Brain microvascular endothelial cell (primary cell): Measurements from ENCODE around the gene RTL5.

Experiments used
- DNase-seq: peaks from one replicate; pipeline ENCODE4 v3.0.0-alpha.2; 2020
- H3K27ac ChIP-seq: fragments of 250-450 bp; sonication (Bioruptor Pico); 2 replicates; pipeline ENCODE4 v1.5.1; 2020; ENCODE audit warnings: mild to moderate bottlenecking, moderate library complexity
- H3K27me3 ChIP-seq: fragments of 250-450 bp; sonication (Bioruptor Pico); replicated peaks from 2 replicates; pipeline ENCODE4 v1.5.1; 2020; ENCODE audit warnings: mild to moderate bottlenecking
- H3K36me3 ChIP-seq: fragments of 250-450 bp; sonication (Bioruptor Pico); replicated peaks from 2 replicates; pipeline ENCODE4 v1.5.1; 2020; ENCODE audit warnings: mild to moderate bottlenecking
- H3K4me3 ChIP-seq: 2 replicates; pipeline ENCODE4 v1.5.1; 2011; ENCODE audit warnings: low read depth, mild to moderate bottlenecking, control low read depth, low read length, moderate library complexity
- CTCF ChIP-seq: IDR thresholded peaks from 2 replicates; pipeline ENCODE4 v1.5.1; 2011; ENCODE audit warnings: low read depth, mild to moderate bottlenecking, moderate library complexity, low read length, control low read depth, inconsistent platforms; ENCODE audit errors: missing control alignments
- in situ Hi-C: cut with HindIII; loops from 2 replicates; pipeline ENCODE4 v1.10.0; 2017; ENCODE audit warnings: low sequenced_read_pairs, low pct_ligation_motif_present

The RTL5 gene

DNA sequence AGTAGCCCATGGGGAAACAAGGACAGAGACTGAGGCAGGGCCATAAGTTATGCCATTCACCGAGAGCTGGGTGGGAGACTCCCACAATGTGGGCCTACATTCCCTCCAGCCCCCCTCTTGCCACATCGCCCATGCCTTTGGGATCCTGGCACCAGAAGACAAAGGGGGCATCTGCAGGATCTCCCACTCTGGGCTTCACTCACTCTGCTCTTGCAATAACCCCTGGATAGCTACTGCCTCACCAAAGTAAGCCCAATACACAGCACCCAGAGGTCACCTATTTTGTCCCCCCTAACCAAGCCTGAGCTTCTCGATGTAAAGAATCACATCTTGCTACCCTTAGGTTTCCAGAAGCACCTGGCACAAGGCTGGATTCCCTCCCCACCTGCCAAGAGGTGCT is 741 bp upstream of the RTL5 start:
- H3K4me3 ChIP-seq: peak overlapping the region; percentile 35
- in situ Hi-C loops: no loop called here
- no peaks in the 10 kb centered on the region for H3K27me3 ChIP-seq
- H3K36me3 ChIP-seq: no peaks in the 10 kb centered on the region
- no peak for DNase-seq
- no peak overlapping the region for H3K27ac ChIP-seq
- no peak for TF ChIP-seq CTCF

DNA sequence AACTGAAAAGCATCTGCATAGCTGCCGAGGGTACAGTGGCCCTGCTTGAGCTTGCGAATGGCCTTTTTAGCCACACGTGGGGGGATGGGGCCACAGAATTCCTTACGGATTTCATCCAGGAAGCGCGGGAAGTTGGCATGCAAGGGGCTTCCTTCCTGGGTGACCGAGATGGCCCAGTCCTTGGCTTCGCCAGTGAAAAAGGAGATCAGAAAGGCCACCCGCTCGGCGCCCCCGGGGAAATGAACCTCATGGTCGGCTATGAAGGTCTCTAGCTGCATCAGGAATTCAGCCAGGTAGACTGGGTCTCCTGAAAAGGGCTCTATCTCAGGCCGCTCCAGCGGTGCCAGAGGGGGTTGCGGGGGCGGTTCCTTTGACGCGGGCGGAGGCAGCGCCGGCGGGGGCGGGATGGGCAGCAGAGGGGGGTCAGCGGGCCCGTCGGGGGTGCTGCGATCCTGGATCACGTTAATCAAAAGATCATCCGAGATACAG is 909 bp downstream of the RTL5 start:
- no peaks in the 10 kb centered on the region for H3K27me3 ChIP-seq
- in situ Hi-C loops: no loop called here
- no peak for TF ChIP-seq CTCF
- no peak overlapping the region for H3K27ac ChIP-seq
- no peak for DNase-seq
- no peaks in the 10 kb centered on the region for H3K36me3 ChIP-seq
- H3K4me3 ChIP-seq: peak overlapping the region; percentile 55

GRCh38 chrX:72130156-72130761 is 1.5 kb downstream of the RTL5 start:
- in situ Hi-C loops: no loop called here

GRCh38 chrX:72129661-72130060 is 2.1 kb downstream of the RTL5 start:
- Histone ChIP-seq H3K36me3 (no peaks in the 10 kb centered on the region), H3K4me3 (no peak overlapping the region), H3K27ac (no peak overlapping the region), H3K27me3 (no peaks in the 10 kb centered on the region)
- no peak for DNase-seq
- TF ChIP-seq CTCF: no peak
- in situ Hi-C loops: loop anchor here (10.0 kb wide), 1 partner anchor 115 kb away; no protein-coding TSS in a partner anchor

More at GRCh38 chrX:72130156-72130761, 1.5 kb downstream of the RTL5 start:
- no peaks in the 10 kb centered on the region for H3K27me3 ChIP-seq
- H3K36me3 ChIP-seq: no peaks in the 10 kb centered on the region
- no peak for DNase-seq
- no peak overlapping the region for H3K4me3 ChIP-seq
- TF ChIP-seq CTCF: no peak
- H3K27ac ChIP-seq: no peak overlapping the region

GRCh38 chrX:72128881-72129280 is 2.8 kb downstream of the RTL5 start:
- H3K27ac ChIP-seq: no peak overlapping the region
- H3K4me3 ChIP-seq: no peak overlapping the region
- H3K27me3 ChIP-seq: peaks cover 3% of the 10 kb centered on the region
- TF ChIP-seq CTCF: peak; percentile 65
- no peak for DNase-seq
- in situ Hi-C loops: loop anchor here (10.0 kb wide), 1 partner anchor 114 kb away; no protein-coding TSS in a partner anchor
- H3K36me3 ChIP-seq: no peaks in the 10 kb centered on the region
